ENCODE measurements around the gene ASB13.

The ASB13 gene

GRCh38 chr10:5645944-5646617 is 20.3 kb downstream of the ASB13 start:
- DNase-seq: no peak

GRCh38 chr10:5645375-5645774 is 21.0 kb downstream of the ASB13 start:
- DNase-seq: no peak

DNA sequence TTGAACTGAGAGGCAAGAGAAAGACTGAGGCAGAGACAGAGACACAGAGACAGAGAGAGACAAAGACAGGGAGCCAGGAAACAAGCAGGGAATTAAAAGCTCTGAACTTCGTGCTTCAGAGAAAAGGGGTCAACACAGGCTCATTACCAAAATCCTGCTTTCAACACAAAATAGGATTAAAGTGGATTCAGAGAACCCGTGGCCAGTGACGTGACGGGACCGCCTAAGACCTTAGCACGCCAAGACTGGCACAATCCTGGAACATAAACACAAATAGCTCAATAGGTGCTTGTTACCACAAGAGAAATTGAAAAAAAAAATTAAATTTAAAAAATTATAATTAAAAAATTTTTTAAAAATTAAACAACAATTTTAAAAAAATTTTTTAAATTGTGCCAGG is 21.5 kb downstream of the ASB13 start:
- DNase-seq: no peak

- no peak for DNase-seq
These were observed 22.9 kb downstream of the ASB13 start for GRCh38 chr10:5643346-5644067.

DNA sequence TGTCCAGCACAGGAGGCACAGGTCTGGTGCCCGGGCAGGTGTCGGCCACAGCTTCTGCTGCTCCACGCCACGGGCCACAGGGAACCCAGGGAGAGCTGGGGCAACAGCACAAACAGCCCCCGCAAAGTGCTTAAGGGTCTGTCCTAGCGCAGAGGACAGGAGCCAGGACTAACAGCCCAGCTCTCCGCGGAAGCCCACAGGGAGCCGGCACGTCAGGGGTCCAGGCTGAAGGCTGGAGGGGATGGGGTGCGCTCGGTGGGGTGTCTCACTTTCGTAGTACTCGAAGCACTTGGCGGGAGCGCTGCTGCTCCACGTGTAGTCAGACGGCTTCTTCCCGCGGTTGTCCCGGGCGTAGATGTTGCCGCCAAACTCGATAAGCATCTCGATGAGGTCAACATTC is 24.9 kb downstream of the ASB13 start:
- no peak for DNase-seq

DNA sequence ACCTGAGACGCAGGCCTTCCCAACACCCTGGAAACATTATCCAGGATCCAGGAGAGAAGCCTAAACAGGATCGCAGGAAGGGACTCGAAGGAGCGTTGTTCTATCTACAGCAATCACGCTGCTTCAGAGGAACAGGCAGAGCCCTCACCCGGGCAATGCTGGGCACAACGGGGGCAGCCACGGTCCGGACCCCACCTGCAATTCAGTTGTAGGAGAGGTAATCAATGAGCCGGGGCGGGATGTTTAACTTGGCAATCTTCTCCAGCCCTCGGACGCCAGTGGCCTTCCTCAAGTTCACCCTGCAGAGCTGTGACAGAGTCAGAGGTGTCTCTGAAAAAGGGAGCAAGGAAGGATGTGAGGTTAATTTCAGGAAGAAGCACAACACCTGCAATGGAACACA is 25.9 kb downstream of the ASB13 start:
- DNase-seq: no peak

- no peak for DNase-seq
These were observed 26.4 kb downstream of the ASB13 start for GRCh38 chr10:5640036-5640435.

DNA sequence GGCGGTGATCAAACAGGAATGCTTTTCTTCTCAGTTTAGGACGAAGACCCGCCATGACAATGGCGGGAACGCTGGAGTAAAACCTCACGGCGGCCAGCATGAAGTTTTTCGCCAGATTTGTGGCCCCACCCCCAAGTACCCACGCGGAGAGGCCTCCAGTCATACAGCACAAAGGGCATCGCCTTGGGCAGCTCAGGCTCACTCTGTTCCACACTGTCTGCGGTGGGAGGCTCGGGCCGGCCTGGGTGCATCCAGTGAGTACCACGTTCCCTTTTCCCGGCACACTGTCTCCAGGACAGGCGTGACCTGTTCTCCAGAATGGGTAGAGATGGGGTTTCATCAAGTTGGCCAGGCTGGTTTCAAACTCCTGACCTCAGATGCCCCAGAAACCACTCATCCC is 27.3 kb downstream of the ASB13 start:
- no peak for DNase-seq

DNA sequence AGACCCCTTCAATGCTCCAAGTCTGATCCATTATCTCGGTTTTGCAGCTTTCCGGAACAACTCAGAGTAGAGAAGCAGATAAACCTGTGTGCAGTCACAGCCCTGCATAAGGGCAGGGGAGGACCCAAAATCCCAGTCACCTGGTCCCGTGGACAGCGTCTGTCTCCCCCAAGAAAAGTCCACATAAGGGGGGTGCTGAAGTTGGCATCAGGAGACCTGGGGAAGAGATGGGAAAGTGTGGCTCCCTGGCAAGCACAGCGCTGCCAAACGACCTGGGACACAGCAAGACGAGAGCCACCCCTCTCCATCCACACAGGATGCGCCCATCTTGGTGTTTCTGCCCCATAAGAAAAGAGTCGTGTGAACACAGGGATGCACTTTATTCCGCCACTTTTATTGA is 27.9 kb downstream of the ASB13 start:
- DNase-seq: no peak

GRCh38 chr10:5634918-5635317 is 31.5 kb downstream of the ASB13 start:
- no peak for DNase-seq

DNA sequence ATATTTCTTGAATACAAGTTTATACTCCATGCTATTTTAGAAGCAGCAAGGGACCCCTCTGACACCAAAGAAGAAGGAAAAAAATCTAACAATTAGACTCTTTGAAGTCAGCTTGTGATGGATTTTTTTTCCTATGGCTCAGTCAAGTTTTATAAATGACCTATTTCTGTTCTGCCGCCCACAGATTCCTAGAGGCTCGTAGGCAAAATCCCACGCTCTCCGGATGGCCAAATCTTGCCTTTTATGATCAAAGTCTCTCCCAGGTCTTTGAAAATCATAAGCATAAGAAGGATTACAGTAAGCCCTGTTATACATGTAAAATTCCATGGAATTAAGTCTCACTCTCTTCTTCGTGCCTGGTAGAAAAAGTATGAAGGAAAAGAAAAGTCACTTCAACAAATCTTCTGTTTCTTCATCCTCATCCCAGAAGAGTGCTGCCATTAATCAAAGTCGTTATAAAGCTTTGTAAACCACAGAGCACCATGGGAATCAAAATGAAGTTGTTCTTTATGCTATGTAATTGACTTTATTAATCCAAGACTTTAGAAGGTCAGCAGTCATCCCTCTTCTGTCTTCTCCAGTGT is 33.1 kb downstream of the ASB13 start:
- no peak for DNase-seq

GRCh38 chr10:5632446-5632845 is 33.9 kb downstream of the ASB13 start:
- no peak for DNase-seq

- DNase-seq: no peak
These were observed 34.5 kb downstream of the ASB13 start for GRCh38 chr10:5631936-5632335.

- no peak for DNase-seq
These were observed 36.3 kb downstream of the ASB13 start for GRCh38 chr10:5630112-5630436.

GRCh38 chr10:5629303-5630111 is 36.9 kb downstream of the ASB13 start:
- DNase-seq: peak; percentile 13

DNA sequence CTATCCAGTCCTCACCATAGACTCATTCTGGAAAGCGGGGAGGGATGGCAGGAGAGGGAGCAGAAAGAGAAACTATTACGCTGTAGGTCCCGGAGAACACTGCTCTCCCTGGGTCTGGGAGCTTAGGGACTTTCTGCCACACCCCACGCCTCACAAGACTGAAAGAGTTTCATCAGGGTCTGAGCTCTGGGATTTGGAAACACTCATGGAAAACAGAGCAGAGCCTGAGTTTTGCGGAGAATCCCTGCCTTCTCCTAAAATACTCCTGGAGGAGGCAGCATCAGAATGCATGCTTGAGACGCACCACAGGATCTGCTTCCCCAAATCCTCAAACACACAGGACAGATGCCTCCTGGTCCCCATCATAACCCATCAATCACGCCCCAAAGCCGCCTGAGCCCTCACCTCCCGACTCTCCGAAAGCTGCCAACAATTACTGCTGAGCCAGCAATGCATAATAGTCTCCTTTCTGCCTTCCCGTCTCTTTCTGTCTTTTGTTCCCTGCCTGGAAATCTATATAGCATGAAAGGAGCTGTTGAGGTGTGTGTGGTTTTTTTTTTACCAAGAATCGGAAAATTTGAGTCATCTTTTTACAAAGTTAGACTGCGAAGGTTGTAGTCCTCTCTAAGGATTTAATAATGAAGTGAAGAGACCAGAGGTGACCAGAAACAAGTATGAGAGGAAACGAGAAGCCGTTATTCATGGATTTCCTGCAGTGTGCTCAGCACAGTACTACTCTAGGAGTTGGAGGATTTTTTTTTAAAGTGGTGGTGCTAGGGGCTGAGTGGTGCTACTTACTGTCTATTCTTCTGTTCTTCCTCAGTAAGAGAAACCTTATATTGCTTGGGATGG is 37.7 kb downstream of the ASB13 start:
- no peak for DNase-seq

DNA sequence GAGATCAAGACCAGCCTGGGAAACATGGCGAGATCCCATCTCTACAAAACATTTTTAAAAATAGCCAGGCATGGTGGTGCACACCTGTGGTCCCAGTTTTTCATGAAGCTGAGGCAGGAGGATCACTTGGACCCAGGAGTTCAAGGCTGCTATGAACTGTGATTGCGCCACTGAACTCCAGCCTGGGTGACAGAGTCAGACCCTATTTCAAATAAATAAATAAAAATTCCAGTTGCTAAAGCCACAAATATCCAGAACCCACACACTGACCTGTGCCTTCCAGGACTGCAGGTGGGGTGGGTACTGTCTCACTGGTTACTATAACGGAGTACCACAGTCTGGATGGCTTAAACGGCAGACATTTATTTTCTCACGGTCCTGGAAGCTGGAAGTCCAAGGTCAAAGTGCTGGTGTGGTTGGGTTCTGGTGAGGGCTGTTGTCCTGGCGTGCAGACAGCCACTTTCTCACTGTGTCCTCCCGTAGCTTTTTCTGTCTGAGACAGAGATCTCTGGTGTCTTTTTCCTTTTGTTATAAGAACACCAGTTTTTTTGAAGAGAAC is 38.8 kb downstream of the ASB13 start:
- DNase-seq: no peak

- DNase-seq: no peak
These were observed 40.2 kb downstream of the ASB13 start for GRCh38 chr10:5625992-5626777.

- DNase-seq: no peak
These were observed 41.7 kb downstream of the ASB13 start for GRCh38 chr10:5624701-5625100.

GRCh38 chr10:5623081-5623748 is 43.2 kb downstream of the ASB13 start:
- DNase-seq: peak; percentile 6 to 58

Measured in NCI-H187 (cell line).